Stimulated activated naive CD4-positive, alpha-beta T cell treated with Interleukin-2 at 50 U/mL for 16 hours (primary cell): ENCODE data around the gene DPP9.
"Not testable (repeated sequence)": the region's sequence is repeated elsewhere in the genome, so short reads cannot be mapped to it uniquely, and the experiment has no call there.

Source experiments
- DNase-seq: peaks from one replicate; lab custom pipeline; 2025; lab: John Stamatoyannopoulos, UW

DPP9 gene

DNA sequence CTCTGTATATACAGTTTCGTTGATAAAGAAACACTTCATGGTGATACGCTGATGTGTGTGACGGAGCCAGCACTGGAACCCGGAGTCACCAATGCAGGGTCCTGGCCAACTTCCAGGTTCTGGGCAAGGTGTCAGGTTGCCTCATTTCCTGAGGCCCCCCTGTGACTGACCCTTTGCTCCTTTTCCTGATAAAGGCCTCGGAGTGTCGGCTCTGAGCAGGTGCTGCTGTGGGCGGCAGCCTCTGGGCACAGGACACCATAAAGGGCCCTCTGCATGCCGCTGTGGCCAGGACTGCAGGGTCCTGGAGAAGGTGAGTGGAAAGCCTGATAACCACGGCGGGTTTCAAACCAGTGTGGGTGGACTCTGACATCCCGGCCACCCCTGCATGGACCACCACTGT is 36.2 kb downstream of the DPP9 start:
- no peak for DNase-seq

DNA sequence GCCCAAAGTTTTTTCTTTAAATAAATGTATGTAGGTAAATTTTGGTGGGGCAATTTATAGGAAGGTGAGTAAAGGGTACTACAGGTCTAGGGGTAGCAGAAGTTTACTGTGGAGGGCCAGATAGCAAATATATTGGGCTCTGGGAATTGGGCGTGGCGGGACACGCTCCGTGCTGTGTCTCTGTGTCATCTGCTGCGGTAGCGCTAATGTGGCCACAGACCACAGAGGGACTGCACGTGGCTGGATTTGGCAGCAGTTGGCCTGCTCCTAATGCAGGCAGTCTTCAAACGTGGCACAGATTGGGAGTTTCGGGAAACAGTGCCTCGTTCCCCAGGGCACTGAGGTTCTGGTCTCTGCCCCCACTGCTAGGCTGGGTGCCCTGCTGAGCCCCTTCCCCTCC is 36.9 kb downstream of the DPP9 start:
- no peak for DNase-seq

DNA sequence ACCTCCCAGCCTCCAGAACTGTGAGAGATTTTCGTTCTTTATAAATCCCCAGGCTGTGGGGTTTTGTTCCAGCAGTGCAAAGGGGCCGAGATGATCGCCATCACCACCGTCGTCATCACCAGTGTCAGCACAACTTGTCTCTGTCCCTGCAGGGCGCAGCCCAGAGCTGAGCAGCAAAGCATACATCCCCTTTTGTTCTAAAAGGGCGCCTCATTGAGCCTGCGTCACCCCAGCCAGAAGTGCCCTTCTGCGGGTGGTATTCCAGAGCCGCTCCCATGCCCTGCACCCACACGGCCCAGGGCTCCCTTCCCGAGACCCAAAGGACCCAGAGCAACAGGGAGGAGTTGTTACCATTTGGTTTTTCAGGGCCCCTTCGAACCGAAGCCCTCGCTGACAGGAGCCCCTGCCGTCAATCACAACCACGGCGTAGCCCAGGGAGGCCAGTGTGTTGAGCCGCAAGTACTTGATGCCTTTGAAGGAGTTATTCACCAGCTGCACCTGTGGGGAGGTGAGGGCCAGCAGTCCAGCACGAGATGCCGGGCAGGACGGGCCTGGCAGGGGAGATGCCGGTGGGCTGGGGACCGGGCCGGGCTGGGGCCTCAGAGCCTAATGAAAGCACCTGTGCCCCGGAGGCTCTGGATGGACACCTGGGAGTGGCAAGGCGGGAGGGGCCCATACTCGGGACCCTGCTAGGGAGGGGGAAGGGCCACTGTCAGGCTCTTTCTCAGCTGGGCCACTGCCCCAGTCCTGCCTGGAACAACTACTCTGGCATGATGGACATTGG is 39.1 kb downstream of the DPP9 start:
- no peak for DNase-seq

DNA sequence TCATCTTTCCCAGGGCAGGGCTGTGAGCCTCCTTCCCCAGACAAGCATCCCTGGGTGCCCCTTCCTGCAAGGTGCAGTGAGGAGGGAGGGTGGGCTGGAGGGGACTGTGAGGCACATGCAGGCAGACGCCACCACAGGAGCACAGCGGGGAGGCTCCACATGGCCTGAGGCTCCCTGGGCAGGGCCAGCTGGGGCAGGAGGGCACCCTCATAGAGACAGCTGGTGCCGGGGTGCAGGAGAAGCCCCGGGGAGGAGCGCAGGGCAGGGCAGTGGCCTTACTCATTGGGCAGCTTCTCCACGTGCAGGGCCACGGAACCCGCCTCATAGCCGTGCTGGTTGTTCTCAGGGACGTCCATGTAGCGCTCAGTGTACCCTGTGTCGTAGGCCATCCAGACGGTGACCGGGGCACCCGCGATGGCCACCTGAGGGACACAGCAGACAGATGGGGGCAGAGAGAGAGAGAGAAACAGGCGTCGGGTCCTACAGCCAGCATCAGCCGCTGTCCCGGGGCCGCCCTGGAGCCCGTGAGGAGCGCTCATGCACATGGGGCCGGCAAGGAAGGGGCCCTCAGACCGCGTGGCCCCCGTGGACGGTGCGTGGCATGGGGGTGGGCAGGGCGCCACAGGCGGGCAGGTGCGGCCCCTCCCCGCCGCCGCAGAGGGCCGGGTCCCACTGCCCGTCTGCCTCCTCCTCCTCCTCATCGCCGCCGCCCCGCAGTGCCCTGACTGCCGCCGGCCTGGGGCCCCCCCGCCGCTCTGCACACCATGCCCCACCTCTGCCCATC is 41.0 kb downstream of the DPP9 start:
- DNase-seq, result no peak

DNA sequence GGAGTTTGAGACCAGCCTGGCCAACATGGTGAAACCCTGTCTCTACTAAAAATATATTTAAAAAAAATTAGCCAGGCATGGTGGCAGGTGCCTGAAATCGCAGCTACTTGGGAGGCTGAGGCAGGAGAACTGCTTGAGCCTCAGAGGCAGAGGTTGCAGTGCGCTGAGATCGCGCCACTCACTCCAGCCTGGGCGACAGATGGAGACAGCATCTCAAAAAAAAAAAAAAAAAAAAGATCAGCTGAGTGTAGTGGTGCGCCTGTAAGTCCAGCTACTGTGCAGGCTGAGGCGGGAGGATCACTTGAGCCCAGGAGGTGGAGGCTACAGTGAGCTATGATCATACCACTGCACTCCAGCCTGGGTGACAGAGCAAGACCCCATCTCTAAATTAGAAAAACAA is 43.6 kb downstream of the DPP9 start:
- DNase-seq, result not testable (repeated sequence)

DNA sequence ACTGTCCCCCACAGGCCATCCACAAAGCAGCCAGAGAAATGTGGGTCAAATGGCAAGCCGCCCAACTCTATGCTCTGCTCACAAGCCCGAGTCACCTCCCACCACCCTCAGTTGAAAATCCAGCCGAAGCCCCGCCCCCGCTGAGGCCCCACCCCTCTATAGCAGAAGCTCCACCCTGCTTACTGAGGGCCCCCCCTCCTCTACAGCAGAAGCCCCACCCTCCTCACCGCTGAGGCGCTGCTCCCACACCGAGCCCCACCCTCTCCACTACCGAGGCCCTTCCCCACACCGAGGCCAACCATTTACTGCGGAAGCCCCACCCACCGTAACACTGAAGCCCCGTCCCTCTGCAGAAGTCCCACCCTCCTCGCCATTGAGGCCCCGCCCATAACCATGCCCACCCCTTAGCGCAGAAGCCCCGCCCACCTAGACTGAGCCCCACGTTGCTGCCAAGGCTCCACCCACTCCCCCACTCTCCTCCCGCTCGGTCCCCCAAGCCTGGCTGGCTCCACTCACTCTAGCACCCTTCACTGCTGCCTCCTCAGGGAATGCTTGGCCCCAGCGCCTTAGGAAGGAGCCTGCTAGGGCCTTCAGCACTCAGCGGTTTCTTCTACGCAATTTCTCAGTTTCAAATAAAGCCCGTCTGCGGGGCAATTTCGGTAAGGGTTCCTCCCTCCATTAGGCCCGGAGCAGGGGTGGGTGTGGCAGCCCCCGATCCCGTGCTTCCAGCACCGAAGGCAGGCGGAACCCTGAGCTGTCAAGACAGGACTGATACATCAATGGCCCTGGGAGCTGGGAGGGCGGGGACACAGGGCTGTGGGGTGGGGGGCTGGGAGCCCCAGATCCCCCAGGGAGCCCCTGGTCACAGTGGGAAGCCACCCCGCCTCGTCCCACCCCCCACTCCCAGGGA is 44.5 kb downstream of the DPP9 start:
- DNase-seq, result peak; percentile 5

DNA sequence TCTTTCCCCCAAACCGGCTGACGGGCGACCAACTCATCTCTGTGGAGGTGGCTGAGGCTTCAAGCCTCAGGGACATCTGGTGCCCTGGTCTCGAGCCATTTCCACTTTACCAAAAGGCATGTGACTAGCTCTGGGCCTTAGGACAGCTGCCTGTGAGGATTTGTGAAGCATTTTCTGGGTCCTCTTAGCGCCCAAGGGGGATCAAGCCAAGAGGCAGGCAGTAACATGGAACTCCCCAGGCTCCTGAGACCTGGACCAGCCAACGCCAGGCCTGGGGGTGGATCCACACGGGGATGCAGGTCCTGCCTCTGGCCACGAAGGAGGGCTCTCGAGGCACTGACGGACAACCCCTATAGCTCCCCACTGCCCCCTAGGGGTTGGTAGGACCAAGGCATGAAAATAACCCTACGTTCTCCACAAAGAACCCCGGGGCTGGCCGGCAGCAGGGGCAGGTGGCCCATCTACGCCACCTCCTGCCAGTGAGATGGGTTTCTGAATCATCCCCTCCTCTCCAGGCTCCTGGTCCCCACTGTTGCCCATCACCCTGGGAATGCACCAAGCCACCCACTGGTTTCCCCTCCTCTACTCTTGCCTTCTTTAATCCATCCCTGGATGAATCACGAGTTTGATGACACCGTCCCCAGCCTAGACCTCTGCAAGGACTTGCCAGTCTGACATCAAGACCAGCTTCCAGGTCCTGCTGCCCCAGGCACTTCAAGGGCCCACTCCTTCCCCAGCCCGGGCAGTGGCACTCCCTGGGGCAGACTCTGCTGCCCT is 46.5 kb downstream of the DPP9 start:
- DNase-seq, result peak; percentile 22

DNA sequence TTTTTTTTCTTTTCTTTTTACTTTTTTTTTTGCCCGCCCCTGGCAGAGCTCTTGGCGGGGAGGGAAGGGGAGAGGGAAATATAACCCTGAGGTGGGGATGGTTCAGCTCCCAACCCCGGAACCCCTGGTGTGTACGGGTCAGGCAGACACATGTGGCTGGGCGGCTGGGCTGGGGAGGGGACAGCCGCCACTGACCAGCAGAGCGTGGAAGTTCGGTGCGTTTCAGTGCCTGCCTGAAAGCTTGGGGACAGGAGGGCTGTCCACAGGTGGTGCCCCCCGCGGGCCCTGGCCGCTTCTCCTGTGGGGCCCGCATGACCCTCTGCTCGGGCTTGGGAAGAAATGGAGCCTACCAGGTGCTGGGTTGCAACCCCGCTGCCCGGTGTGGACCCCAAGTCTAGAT is 48.3 kb downstream of the DPP9 start:
- DNase-seq, result no peak

DNA sequence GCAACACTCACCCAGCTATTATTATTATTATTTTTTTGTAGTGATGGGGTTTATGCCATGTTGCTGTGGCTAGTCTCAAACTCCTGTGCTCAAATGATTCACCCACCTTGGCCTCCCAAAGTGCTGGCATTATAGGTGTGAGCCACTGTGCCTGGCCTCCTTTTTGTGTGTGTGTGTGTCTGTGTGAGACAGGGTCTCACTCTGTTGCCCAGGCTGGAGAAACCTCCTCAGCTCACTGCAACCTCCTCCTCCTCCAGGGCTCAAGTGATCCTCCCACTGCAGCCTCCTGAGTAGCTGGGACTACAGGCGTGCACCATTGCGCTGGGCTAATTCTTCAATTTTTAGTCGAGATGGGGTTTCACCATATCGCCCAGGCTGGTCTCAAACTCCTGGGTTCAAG is 49.9 kb downstream of the DPP9 start:
- no peak for DNase-seq

DNA sequence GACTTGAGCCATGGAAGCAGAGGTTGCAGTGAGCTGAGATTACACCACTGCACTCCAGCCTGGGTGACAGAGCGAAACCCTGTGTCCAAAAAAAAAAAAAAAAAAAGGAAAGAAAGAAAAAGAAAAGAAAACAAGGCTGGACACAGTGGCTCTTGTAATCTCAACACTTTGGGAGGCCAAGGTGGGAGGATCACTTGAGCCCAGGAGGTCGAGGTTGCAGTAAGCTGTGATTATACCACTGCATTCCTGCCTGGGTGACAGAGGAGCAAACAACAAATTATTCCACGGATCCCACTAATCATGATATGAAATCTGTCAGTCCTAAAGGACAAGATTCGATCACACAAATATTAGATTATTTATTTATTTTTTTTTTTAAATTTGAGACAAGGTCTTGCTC is 50.4 kb downstream of the DPP9 start:
- DNase-seq, result no peak

DNA sequence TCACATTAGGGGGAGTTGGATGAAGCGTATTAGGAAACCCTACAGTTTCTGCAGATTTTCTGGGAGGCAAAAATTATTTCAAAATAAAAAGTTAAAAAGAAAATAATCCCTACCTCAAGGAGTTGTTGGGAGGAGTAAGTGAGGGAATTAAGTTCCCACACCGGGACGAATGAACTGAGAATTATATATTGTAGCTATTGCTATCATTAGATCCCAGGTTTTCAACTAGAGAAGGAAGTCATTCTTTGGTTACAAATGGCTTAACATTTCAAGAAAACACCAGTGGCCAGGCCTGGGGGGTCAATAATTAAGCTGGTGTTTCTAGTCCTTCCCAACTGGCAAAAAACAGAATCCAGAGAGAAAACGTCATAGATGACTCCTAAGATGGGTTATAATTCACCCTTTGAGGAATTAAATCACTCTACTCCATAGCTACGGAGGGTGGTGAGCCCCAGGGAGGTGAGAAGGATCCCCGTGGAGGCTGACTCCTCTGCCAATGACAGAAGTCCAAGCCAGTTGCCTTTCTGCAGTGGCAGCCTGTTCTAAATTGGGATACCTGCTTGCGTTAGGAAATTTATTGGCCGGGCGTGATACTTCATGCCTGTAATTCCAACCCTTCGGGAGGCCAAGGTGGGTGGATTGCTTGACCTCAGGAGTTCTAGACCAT is 52.3 kb downstream of the DPP9 start:
- DNase-seq, result no peak

DNA sequence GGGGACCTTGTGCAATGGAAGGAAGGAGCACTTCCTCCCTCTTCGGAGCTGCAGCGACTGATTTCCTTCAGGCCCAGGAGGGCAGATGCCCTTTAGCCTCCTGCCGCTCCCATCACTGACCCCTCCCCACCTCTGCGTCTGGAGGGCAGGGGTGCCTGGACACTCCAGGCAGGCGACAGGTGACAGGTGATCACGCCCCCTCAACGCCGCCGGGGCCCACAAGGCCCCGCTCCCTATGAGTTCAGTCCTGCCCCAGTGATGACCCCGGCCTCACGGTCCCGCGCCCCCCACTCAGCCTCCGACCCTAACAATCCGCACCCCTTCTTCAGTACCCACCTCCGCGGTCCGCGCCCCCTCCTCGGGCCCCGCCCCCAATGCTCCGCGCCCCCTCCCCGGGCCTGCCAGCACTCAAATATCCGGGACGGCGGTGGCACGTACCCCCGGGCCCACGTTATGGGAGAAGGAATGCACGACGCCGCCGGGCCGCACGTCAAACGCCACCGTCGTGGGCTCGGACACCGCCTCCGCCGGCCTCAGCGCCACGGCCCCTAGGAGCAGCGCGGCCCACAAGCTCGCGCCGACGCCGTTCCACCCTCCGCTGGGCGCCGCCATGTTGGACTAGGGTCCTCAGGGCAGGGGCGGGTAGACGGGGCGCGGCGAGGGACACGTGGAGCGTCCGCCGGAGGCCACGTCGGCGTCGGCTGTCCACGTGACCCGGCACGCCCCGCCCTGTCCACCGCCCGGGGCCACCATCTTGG is 53.7 kb downstream of the DPP9 start, which contains the start of gene MYDGF:
Gene MYDGF, minus strand, starts transcription at position 620 of the 758 bp plus-strand sequence. Its CDS starts 8 bp downstream, at position 612.
- peak; percentile 94 for DNase-seq

DNA sequence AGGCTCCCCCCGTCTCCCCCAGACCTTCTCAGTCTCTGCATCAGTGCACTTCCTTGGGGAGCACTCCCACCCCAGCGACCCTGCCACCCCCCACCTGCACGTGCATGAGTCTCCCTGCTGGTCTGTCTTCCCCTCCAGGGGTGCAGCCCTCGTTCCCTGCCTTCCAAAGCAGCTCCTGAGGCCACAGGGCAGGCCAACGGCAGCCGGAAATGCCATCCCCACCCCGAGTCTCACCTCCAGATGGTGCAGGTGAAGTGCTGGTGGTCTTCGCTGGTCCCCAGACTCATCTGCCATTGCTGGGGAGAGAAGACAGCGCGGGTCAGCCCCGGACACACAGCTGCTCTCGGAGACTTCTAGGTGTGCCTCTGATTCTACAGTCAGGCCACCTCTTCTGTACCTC is 59.0 kb downstream of the DPP9 start:
- no peak for DNase-seq

DNA sequence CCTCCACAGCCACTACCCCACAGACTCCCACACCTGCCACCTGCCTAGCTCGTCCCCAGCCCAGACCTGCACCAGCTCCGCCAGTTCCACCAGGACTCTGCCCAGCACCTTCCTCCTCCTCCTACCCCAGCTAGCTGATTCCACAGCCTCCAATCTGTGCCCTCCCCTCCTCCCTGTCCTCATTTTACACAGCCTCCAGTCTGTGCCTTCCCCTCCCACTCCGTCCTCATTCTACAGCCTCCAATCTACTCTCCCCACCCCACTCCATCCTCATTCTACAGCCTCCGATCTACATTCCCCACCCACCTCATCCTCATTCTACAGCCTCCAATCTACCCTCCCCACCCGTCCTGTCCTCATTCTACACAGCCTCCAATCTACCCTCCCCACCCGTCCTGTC is 60.8 kb downstream of the DPP9 start:
- no peak for DNase-seq

DNA sequence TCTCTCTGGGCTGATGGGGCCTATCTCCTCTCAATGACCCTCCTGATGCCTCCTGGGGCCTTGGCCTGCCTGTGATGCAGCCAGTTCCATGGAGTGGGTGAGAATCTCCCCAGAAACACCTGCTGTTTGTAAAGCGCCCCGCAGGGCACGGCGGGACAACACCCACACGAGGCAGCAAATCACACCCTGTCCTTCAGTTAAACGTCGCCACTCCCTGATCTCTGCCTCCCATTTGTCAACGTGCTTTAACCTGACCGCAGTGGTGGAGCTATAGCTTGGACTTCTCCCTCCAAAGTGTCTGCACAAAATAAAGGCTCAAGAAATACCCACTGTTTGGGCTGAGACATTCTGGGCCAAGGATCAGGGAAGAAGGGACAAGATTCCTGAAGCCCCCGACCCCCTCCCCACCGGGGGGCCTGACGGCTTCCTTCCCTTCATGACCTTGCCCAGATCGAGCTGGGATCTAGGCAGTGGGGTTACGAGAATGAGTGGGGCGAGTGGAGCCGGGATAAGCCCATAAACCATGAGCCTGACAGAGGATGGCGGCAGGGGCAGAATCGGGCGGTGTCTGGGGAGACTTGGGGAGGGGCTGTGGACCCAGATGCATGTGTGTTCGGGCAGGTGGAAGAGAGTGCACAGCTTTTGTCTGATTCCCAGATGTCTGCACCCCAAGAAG is 61.5 kb downstream of the DPP9 start:
- DNase-seq, result no peak

DNA sequence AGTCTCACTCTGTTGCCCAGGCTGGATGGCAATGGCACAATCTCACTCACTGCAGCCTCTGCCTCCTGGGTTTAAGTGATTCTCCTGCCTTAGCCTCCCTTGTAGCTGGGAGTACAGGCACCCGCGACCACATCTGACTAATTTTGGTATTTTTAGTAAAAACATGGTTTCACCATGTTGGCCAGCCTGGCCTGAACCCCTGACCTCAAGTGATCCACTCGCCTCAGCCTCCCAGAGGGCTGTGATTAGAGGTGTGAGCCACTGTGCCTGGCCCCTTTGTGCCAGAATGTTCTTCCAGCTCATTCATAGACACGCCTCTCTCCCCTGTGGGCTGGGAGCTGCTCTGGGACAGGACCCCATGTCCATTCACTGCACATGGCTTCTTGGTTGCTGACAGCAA is 62.6 kb downstream of the DPP9 start:
- no peak for DNase-seq

DNA sequence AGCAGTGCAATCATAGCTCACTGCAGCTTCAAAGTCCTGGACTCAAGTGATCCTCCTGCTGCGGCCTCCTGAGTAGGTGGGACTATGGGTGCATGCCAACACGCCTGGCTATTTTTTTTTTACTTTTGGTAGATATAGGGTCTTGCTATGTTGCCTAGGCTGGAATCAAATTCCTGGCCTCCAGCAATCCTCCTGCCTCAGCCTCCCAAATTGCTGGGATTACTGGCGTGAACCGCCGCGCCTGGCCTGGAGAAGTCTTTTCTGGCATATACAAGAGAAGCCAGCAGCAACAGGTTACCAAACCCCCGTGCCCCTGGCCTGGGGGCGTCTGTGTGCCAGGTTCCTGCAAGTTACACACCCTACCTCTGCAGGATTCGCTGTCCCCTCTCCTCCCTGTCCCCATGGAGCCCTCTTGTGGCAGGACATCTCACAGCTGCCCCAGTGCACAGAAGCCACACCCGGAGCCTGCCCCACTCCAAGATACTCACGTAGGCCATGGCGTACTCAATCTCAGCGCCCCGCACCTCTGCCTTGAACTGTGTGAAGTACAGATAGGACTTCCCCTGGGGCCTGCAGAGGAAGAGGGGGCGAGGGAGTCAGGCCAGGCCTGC is 63.4 kb downstream of the DPP9 start:
- DNase-seq, result no peak

DNA sequence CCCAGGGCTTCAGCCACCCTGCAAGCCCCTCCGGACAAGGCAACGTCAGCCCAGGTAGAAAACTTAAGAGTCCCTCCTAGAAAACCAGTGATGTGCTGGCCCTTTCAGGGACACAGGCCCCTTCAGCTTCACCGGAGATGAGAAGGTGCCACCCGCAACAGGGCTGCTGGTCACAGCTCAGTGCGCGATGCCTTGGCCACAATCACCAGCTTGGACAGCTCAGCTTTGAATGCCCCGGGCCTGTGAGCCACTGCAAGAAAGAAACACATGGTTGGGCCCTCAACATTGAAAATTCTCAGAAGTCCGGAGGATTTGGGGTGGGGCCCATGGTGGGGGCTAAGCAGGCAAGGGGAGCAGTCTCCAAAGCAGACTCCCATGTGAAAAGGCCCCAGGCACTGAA is 65.8 kb downstream of the DPP9 start:
- DNase-seq, result no peak

DNA sequence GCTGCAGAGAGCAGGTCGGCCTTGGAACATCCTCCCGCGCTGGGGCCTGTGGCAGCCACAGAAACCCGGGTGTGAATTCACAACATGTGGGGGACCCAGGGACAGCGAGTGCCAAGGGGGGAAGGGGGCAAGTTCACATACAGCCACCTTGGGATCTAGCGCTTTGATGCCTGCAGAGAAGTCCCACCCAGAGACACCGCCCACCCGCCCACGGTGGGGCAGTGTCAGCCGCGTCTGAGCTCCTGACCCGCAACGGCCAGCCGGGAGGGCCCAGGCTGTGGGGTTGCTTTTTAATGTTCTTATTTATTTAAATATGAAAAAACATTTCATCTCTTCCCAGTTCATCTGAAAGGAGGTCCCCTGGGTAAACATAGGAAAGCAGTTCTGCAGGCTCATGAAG is 66.4 kb downstream of the DPP9 start:
- no peak for DNase-seq
